Fibroblast of the aortic adventitia (primary cell): ENCODE data around the gene SFN. TPM values are rescaled to one million over a fixed set of nuclear protein-coding genes. Genes with fewer than 3 reads are reported as not detected.
"Not testable (repeated sequence)": the region's sequence is repeated elsewhere in the genome, so short reads cannot be mapped to it uniquely, and the experiment has no call there.

ENCODE experiments used
- DNase-seq: peaks from one replicate; pipeline ENCODE4 v3.0.0-alpha.2; 2010; ENCODE audit warnings: low read depth
- H3K4me3 ChIP-seq: 2 replicates; pipeline ENCODE4 v1.5.1; 2011; ENCODE audit warnings: low read depth, mild to moderate bottlenecking, control low read depth, low read length, moderate library complexity
- total RNA-seq: library from RNA; depleted of rRNA; stranded (reverse); fragments of >200 nt; gene quantifications from 2 replicates; pipeline ENCODE4 v1.2.3, GENCODE V29; 2012; ENCODE audit warnings: low replicate concordance
- TF ChIP-seq, protein P1 (sequence below): IDR thresholded peaks from 2 replicates; pipeline ENCODE4 v1.5.1; 2011; ENCODE audit warnings: mild to moderate bottlenecking, low read length, control low read depth, inconsistent platforms; ENCODE audit not compliant: insufficient read depth

The SFN gene
- total RNA-seq, 1 donor, result 1.1 TPM

DNA sequence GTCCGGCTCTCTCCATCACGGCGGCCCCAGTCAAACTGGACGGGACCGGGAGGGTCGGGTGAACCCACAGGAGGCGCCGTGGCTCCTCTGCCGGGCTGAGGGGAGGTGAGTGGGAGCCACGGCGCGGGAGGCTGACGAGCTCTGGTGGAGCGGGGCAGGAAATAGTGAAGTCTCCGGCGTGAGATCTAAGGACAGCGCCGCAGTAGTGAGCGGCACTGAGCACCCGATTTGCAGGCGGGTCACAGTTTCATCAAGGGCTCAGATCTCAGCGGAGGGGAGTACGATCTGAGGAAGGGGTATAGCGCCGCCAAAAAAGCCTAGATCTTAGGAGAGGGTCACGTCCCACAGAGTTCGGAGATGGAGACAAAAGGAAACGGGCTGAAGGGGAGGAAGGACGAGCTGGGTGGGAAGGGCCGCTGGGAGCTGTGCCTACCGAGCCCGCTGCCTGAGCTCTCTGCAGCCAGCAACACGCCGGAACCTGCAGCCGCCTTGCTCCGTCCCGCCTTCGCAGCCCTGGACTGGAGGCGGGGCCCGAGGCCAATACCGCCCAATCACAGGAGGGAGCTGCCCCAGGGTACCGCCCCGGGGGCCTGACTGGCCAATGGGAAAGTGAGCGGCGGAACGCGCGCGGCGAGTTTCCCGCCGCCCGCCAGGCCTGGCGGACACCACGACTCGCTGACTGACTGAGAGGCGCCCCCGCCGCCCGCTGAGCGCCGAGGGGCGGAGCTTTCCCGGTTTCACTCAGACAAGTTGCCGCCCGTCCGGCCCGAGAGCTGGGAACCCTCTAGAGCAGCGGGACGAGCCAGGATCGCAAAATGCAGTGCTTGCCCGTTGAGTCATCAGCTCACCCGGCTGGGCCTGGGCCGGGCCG lies 1.9 kb downstream of the SFN start:
- DNase-seq, result peak; percentile 96
- TF ChIP-seq, protein P1, sequence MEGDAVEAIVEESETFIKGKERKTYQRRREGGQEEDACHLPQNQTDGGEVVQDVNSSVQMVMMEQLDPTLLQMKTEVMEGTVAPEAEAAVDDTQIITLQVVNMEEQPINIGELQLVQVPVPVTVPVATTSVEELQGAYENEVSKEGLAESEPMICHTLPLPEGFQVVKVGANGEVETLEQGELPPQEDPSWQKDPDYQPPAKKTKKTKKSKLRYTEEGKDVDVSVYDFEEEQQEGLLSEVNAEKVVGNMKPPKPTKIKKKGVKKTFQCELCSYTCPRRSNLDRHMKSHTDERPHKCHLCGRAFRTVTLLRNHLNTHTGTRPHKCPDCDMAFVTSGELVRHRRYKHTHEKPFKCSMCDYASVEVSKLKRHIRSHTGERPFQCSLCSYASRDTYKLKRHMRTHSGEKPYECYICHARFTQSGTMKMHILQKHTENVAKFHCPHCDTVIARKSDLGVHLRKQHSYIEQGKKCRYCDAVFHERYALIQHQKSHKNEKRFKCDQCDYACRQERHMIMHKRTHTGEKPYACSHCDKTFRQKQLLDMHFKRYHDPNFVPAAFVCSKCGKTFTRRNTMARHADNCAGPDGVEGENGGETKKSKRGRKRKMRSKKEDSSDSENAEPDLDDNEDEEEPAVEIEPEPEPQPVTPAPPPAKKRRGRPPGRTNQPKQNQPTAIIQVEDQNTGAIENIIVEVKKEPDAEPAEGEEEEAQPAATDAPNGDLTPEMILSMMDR, result no peak
- H3K4me3 ChIP-seq, result peak overlapping the region; percentile 75

DNA sequence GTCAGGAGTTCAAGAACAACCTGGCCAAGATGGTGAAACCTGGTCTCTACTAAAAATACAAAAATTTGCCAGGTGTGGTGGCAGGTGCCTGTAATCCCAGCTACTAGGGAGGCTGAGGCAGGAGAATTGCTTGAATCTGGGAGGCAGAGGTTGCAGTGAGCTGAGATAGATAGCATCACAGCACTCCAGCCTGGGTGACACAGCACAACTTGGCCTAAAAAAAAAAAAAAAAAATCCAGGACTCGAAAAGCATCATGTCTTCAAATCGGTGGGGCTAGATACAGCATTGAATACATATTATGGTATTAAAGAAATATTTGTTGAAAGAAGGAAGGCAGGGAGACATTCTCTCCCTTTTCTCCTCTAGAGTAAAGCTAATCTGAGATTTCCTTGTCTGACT lies 10.1 kb downstream of the SFN start:
- H3K4me3 ChIP-seq, DNase-seq: not testable (repeated sequence)

DNA sequence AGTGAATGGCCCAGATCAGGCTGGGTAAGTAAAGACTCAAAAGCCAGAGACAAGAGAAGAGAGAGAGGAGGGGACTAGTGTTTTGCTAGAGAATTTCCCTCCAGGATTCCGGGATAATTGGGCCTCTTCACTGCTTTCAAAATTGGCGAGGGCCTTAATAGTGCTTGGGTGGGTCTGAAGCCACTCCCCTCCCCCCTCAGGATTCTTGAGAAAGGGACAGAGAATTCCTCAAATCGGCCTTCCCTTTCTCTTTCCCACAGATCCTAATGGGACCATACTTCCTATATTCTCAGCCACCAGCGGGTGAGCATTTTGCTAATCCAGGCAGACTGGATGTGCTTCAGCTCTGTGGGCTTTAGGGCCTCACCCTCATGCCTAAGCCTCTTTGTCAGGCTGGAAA lies 11.9 kb downstream of the SFN start:
- TF ChIP-seq, protein P1, result no peak
- no peak overlapping the region for H3K4me3 ChIP-seq
- DNase-seq, result no peak

DNA sequence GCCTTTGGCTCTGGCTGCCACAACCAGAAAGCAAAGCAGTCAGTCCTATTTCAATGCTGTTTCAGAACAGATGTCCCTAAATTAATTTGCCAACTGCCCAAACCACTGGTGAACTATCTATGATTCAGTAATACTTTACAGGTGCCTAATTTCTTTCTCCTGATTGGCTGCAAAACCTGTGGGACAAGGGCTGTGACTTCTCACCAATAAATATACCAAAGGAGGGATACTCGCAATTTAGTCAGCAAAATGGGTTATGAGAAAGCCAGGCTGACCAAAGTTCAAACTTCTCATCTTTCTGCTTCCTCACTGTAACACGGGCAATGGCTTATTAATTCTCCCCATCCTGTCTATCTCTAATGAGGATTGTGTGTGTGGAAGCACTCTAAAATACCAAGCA lies 14.4 kb downstream of the SFN start:
- no peak for DNase-seq
- no peak overlapping the region for H3K4me3 ChIP-seq
- TF ChIP-seq, protein P1, result no peak

DNA sequence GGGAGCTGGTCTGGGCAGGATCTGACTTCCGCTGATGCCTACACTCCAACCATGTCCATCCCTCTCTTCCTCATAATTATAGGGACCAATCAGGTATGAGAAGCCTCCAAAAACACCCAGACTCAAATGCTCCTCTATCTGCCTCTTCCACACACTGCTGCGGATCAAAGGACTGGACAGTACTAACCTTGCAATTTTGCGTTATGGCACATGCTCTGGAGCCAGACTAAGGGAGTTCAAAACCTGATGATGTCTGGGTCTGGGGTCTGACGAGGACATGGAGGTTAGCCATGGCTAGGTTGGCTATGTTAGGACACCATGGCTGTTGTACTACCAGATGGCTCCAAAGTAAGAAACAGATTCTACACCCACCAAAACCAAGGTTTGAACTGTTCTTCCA lies 16.8 kb downstream of the SFN start:
- H3K4me3 ChIP-seq, result no peak overlapping the region
- TF ChIP-seq, protein P1, result no peak
- no peak for DNase-seq

DNA sequence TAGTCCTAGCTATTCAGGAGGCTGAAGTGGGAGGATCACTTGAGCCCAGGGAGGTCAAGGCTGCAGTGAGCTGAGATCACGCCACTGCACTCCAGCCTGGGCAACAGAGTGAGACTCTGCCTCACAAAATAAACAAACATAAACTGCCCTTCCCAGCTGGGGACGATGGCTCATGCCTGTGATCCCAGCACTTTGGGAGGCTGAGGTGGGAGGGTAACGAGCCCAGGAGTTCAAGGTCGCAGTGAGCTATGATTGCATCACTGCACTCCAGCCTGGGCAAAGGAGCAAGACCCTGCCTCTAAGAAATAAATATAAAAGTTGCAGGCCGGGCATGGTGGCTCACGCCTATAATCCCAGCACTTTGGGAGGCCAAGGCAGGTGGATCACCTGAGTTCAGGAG lies 18.7 kb downstream of the SFN start:
- DNase-seq, H3K4me3 ChIP-seq: not testable (repeated sequence)

DNA sequence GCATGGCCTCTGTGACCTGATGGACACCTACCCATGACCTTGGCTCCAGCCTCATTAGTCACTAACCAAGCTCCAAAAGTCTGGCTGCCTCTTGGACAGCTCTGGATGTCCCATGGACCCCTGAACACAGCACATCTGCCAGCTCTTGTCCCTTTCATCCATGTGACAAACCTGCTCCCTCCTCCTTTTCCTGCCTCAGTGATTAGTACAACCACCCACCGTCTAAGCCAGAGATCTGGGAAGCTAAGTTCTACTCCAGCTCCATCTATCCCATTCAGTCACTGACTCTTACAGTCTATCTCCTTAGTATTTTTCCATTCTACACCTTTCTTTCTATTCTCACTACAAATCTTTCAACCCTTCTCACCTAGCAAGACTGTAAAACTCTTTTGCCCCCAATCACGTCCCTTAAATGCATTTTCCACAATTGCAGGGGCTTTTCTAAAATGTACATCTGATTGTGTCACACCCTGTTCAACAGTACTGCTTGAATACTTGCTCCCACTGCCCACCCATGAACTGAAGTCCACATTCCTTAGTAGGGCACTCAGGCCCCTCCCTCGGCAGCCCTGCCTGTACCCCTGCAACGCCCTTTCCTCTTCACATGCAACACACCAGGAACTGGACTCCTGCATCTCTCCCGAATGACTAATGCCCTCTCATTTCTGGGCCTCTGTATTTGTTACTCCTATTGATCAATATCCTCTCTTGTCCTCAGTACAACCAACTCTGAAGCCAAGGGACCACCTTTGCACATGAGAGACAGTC lies 19.9 kb downstream of the SFN start:
- H3K4me3 ChIP-seq, result no peak overlapping the region
- DNase-seq, result no peak
- TF ChIP-seq, protein P1, result no peak
